A549 (cell line): Measurements from ENCODE around the gene HES1.

ENCODE experiments used
- CBX2 ChIP-seq: fragments of 200-600 bp; sonication (generic); IDR thresholded peaks from 2 replicates; pipeline ENCODE4 v1.6.1; 2016; ENCODE audit warnings: low read depth, mild to moderate bottlenecking, borderline replicate concordance
- CHD2 ChIP-seq: fragments of 150-350 bp; IDR thresholded peaks from 2 replicates; pipeline ENCODE4 v1.6.1; 2014; ENCODE audit warnings: low read length; ENCODE audit not compliant: partially characterized antibody
- POLR2A ChIP-seq: IDR thresholded peaks from 2 replicates; pipeline ENCODE4 v1.6.1; 2012; ENCODE audit warnings: mild to moderate bottlenecking, low read length
- RAD21 ChIP-seq, 2 experiments: fragments of >200 bp in 1 of 2; sonication (Bioruptor Twin) in 1 of 2; formaldehyde crosslinking in 1 of 2; IDR thresholded peaks in 1 of 2; conservative IDR thresholded peaks in 1 of 2; 2 replicates in 1 of 2; 3 replicates in 1 of 2; pipeline ENCODE4 v1.6.1; 2012 to 2018; ENCODE audit warnings: inconsistent platforms in 1 of 2
- RCOR1 ChIP-seq: fragments of 150-350 bp; IDR thresholded peaks from 2 replicates; pipeline ENCODE4 v1.6.1; 2014; ENCODE audit warnings: antibody characterized with exemption, low read length, low read depth
- RNF2 ChIP-seq: fragments of 200-600 bp; sonication (generic); IDR thresholded peaks from 2 replicates; pipeline ENCODE4 v1.6.1; 2016; ENCODE audit warnings: low read depth, mild to moderate bottlenecking, antibody characterized with exemption, moderate library complexity, borderline replicate concordance
- TF ChIP-seq, protein P1 (sequence below): fragments of >200 bp; sonication (Bioruptor Twin); formaldehyde crosslinking; IDR thresholded peaks from 3 replicates; pipeline ENCODE4 v1.5.1; 2016
- TF ChIP-seq, protein P2 (sequence below): fragments of 450-650 bp; IDR thresholded peaks from 2 replicates; pipeline ENCODE4 v1.6.1; 2014; ENCODE audit warnings: antibody characterized with exemption

DNA sequence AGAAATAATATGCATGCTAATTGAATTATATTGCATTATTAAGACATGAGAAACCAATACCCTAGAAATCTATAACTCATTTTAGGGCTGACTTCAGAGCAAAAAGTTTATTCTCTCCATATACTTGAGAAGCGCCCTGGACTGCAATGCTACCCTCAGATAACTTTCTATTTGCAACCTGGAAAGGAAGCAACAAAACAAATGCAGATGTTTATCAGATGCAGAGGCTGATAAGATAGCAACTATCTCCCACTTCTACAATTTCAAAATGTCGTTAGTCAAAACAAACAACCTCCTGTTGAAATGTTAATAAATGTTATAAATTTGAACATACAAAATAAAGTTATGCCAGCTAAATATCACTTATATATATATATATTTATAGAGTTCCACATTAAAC, 34.8 kb downstream of the HES1 start:
- no peak for TF ChIP-seq RCOR1
- TF ChIP-seq, protein P1, sequence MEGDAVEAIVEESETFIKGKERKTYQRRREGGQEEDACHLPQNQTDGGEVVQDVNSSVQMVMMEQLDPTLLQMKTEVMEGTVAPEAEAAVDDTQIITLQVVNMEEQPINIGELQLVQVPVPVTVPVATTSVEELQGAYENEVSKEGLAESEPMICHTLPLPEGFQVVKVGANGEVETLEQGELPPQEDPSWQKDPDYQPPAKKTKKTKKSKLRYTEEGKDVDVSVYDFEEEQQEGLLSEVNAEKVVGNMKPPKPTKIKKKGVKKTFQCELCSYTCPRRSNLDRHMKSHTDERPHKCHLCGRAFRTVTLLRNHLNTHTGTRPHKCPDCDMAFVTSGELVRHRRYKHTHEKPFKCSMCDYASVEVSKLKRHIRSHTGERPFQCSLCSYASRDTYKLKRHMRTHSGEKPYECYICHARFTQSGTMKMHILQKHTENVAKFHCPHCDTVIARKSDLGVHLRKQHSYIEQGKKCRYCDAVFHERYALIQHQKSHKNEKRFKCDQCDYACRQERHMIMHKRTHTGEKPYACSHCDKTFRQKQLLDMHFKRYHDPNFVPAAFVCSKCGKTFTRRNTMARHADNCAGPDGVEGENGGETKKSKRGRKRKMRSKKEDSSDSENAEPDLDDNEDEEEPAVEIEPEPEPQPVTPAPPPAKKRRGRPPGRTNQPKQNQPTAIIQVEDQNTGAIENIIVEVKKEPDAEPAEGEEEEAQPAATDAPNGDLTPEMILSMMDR: no peak
- no peak for TF ChIP-seq CHD2
- TF ChIP-seq RNF2: no peak
- TF ChIP-seq CBX2: no peak
- TF ChIP-seq POLR2A: no peak
- TF ChIP-seq, protein P2, sequence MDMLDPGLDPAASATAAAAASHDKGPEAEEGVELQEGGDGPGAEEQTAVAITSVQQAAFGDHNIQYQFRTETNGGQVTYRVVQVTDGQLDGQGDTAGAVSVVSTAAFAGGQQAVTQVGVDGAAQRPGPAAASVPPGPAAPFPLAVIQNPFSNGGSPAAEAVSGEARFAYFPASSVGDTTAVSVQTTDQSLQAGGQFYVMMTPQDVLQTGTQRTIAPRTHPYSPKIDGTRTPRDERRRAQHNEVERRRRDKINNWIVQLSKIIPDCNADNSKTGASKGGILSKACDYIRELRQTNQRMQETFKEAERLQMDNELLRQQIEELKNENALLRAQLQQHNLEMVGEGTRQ: no peak
- TF ChIP-seq RAD21 (conservative IDR thresholded peaks at IDR 0.05 in 1 of 2, IDR thresholded peaks at IDR 0.05 in 1 of 2): no peak
